ENCODE measurements around the gene IRAK2. TPM values are rescaled to one million over a fixed set of nuclear protein-coding genes. Genes with fewer than 3 reads are reported as not detected.

Gene IRAK2
- total RNA-seq, 6 donors from 2014 or later, result 3.1 to 10.2 (median 7.1) TPM

DNA sequence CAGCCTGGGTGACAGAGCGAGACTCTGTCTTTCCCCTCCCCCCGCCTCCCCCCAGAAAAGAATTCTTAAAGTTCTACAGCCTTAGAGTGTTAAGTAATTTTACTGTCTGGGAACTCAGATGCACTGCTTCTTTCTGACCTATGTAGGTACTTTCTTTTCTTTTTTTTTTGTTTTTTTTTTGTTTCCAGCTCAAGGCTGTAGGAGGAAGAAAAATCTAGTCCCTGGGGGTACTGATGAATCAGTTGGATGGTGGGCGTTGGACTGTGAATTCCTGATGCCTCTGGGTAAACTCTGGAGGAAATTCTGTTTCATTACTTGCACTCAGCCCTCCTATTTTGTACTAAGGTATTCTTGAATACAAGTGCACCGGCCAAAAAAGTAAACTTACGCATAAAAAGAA, 117.2 kb downstream of the IRAK2 start:
- no peak for TF ChIP-seq EP300 (IDR thresholded peaks at IDR 0.05)
- no peak for TF ChIP-seq POLR2A (IDR thresholded peaks at IDR 0.05)
- TF ChIP-seq, protein P1, sequence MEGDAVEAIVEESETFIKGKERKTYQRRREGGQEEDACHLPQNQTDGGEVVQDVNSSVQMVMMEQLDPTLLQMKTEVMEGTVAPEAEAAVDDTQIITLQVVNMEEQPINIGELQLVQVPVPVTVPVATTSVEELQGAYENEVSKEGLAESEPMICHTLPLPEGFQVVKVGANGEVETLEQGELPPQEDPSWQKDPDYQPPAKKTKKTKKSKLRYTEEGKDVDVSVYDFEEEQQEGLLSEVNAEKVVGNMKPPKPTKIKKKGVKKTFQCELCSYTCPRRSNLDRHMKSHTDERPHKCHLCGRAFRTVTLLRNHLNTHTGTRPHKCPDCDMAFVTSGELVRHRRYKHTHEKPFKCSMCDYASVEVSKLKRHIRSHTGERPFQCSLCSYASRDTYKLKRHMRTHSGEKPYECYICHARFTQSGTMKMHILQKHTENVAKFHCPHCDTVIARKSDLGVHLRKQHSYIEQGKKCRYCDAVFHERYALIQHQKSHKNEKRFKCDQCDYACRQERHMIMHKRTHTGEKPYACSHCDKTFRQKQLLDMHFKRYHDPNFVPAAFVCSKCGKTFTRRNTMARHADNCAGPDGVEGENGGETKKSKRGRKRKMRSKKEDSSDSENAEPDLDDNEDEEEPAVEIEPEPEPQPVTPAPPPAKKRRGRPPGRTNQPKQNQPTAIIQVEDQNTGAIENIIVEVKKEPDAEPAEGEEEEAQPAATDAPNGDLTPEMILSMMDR (IDR thresholded peaks at IDR 0.05), result no peak
- TF ChIP-seq POLR2AphosphoS5 (IDR thresholded peaks at IDR 0.05), result no peak
- ATAC-seq (ENCODE audit: low FRiP score in 2 of 2) (peak in 1 of 2 donors; percentile 66), DNase-seq (no peak)
- Histone ChIP-seq H3K4me1 (peaks cover 0 to 4% (median 0%) of the 10 kb centered on the region in 4 donors), H3K9me3 (no peaks in the 10 kb centered on the region), H3K36me3 (peaks cover 10 to 85% (median 59%) of the 10 kb centered on the region in 4 donors), H3K4me3 (no peak overlapping the region), H3K27me3 (no peaks in the 10 kb centered on the region), H3K27ac (no peak overlapping the region)
- 82 to 93% methylated on average over 5 of the region's 5 CpGs for WGBS, 2 donors

DNA sequence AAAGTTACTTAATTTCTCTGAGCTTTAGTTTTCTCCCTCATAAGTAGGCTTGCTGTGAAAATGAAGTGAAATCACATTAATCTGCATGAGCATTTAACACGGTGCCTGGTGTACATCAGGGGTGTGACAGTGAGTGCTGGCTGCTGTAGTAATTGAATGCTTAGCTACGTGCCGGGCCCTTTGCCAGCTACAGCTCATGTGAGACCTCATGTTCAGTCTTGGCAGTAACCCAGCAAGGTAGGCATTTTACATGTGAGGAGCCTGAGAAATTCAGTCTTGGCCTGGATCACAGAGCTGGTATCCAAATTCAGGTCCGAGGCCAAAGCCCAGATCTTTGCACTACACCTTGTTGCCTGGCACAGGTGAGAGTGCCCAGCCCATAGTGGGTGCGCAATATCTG, 118.9 kb downstream of the IRAK2 start:
- WGBS, 2 donors, result 72 to 81% methylated on average over 3 to 5 of the region's 5 CpGs

DNA sequence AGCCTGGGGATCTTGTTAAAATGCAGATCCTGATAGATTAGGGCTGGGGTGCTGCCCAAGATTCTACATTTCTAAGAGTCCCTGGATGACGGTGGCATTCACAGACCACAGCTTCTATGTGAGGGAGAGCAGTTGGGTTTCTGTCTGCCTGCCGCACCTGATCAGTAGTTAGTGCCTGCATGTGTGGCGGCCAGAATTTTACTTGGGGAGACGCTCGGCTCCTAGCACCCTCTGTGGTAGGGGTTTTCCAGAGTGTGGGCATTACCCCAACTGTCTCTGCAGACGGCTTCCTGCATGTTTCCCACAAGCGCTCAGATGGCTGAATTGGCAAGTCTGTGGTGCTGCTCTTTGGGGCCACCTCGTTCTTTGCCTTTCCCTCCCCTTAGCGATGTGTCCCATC, 119.8 kb downstream of the IRAK2 start:
- WGBS, 2 donors, result 64 to 78% methylated on average over 9 of the region's 9 CpGs
- peaks cover 0 to 4% (median 0%) of the 10 kb centered on the region in 4 donors for H3K4me1 ChIP-seq
- no peak overlapping the region for H3K4me3 ChIP-seq
- H3K9me3 ChIP-seq, result no peaks in the 10 kb centered on the region
- DNase-seq (no peak), ATAC-seq (ENCODE audit: low FRiP score in 2 of 2) (no peak)
- H3K27ac ChIP-seq, result no peak overlapping the region
- peaks cover 4 to 81% (median 46%) of the 10 kb centered on the region in 4 donors for H3K36me3 ChIP-seq
- no peaks in the 10 kb centered on the region for H3K27me3 ChIP-seq
- TF ChIP-seq POLR2A (IDR thresholded peaks at IDR 0.05) (no peak), EP300 (IDR thresholded peaks at IDR 0.05) (no peak), POLR2AphosphoS5 (IDR thresholded peaks at IDR 0.05) (no peak)
- TF ChIP-seq, protein P1 (IDR thresholded peaks at IDR 0.05), result no peak

More for the DNA sequence above, 118.9 kb downstream of the IRAK2 start:
- Histone ChIP-seq H3K36me3 (peaks cover 4 to 84% (median 50%) of the 10 kb centered on the region in 4 donors), H3K27me3 (no peaks in the 10 kb centered on the region), H3K27ac (no peak overlapping the region), H3K4me3 (no peak overlapping the region), H3K4me1 (peaks cover 0 to 4% (median 0%) of the 10 kb centered on the region in 4 donors), H3K9me3 (no peaks in the 10 kb centered on the region)
- ATAC-seq (ENCODE audit: low FRiP score in 2 of 2) (no peak), DNase-seq (no peak)
- TF ChIP-seq POLR2A (IDR thresholded peaks at IDR 0.05), result no peak
- TF ChIP-seq POLR2AphosphoS5 (IDR thresholded peaks at IDR 0.05), result no peak
- TF ChIP-seq, protein P1 (IDR thresholded peaks at IDR 0.05), result no peak
- TF ChIP-seq EP300 (IDR thresholded peaks at IDR 0.05), result no peak

DNA sequence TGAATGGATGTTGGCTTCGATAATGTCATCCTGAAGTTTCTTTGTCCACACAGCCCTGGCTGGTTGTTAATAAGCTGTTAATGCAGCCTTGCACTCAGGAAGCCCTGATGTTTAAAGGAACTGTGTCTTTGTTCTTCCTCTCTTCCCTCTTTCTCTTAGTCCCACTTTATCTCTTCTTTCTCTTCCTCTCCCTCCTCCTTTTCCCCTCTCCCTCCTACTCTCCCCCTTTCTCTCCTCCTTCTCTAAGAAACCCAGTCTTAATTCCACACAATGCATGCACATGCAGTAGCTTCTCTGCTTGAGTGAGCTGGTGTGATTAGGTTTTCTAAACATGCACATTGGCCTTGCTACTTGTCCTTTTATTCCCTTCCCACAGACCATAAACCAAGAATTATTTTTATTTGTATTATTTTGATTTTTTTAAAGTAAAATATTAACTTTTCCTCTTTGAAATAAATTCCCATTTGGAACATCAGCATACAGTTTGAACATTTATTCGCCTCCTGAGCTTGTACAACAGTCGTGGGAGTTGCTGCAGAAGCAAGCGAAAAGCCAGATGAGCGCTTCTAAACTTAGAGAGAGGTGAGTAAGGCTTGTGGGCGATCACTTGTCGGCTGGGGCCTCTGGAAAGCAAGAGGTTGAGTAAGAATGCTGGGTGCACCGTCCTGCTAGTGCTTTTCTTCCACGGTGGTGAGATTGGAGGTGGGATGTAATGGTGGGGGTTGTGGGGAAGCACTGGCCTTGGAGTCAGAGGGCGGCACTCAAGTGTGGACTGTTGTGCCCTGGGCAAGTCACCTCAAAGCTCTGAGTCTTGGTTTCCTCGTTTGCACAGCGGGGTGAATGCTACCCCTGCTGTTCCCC, 120.8 kb downstream of the IRAK2 start:
- WGBS, 2 donors, result 71 to 81% methylated on average over 12 of the region's 12 CpGs
- ATAC-seq (ENCODE audit: low FRiP score in 2 of 2), result no peak
- Histone ChIP-seq H3K27ac (no peak overlapping the region), H3K4me1 (peaks cover 0 to 4% (median 0%) of the 10 kb centered on the region in 4 donors), H3K4me3 (no peak overlapping the region), H3K27me3 (no peaks in the 10 kb centered on the region), H3K36me3 (peaks cover 0 to 78% (median 38%) of the 10 kb centered on the region in 4 donors), H3K9me3 (no peaks in the 10 kb centered on the region)
- DNase-seq, result no peak
- no peak for TF ChIP-seq POLR2A (IDR thresholded peaks at IDR 0.05)

DNA sequence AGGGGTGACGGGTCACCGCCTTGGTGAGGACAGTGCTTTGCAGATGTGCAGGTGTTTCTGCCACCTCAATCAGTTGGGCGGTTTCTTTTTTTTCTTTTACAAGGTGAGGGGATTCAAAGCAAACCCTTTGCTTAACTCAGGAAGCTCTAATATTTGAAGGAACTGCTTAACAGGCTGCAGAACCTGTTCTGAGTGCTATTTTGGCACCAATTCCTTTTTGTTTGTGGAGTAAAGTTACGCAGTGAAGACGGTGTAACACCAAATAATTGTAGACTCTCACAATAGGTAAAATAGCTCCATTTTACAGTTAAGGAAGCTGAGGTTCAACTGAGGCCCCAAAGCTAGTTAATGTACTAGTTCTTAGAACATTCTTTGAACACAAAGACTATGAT, 121.4 kb downstream of the IRAK2 start:
- H3K27ac ChIP-seq, result no peak overlapping the region
- ATAC-seq (ENCODE audit: low FRiP score in 2 of 2) (no peak), DNase-seq (no peak)
- no peak overlapping the region for H3K4me3 ChIP-seq
- TF ChIP-seq, protein P1 (IDR thresholded peaks at IDR 0.05), result no peak
- TF ChIP-seq POLR2A (IDR thresholded peaks at IDR 0.05) (no peak), EP300 (IDR thresholded peaks at IDR 0.05) (no peak), POLR2AphosphoS5 (IDR thresholded peaks at IDR 0.05) (no peak)
- H3K27me3 ChIP-seq, result no peaks in the 10 kb centered on the region
- H3K4me1 ChIP-seq, result peaks cover 0 to 4% (median 0%) of the 10 kb centered on the region in 4 donors
- H3K9me3 ChIP-seq, result no peaks in the 10 kb centered on the region
- H3K36me3 ChIP-seq, result peaks cover 0 to 72% (median 34%) of the 10 kb centered on the region in 4 donors
- WGBS, 2 donors, result 75 to 76% methylated on average over 5 of the region's 5 CpGs
